Left lung (tissue), 10 donors: Measurements from ENCODE around the gene C1QL4. TPM values are rescaled to one million over a fixed set of nuclear protein-coding genes. Genes with fewer than 3 reads are reported as not detected.

Source experiments
- ATAC-seq: fragments of 200-7000 bp; cut with Tn5 transposase; one replicate; pipeline ENCODE4 v1.9.1; 2020; ENCODE audit warnings: moderate library complexity
- DNase-seq, 4 donors: peaks; one replicate each; pipeline ENCODE4 v3.0.0-alpha.2; 2013 to 2020
- H3K27ac ChIP-seq, 2 donors: fragments of 200-600 bp; sonication (generic) in 1 of 2; one replicate each; pipeline versions ENCODE4 v1.5.0 to v1.8.0; 2020 to 2021
- H3K27me3 ChIP-seq, 2 donors: fragments of 200-600 bp; sonication (generic) in 1 of 2; one replicate each; pipeline versions ENCODE4 v1.5.0 to v1.8.0; 2020 to 2021
- H3K36me3 ChIP-seq, 2 donors: fragments of 200-600 bp; sonication (generic) in 1 of 2; one replicate each; pipeline versions ENCODE4 v1.5.0 to v1.8.0; 2020 to 2021
- H3K4me1 ChIP-seq, 2 donors: fragments of 200-600 bp; one replicate each; pipeline ENCODE4 v1.8.0; 2021
- H3K4me3 ChIP-seq, 2 donors: fragments of 200-600 bp; sonication (generic) in 1 of 2; one replicate each; pipeline versions ENCODE4 v1.5.0 to v1.8.0; 2020 to 2021; ENCODE audit warnings: mild to moderate bottlenecking in 1 of 2
- H3K9me3 ChIP-seq, 2 donors: fragments of 200-600 bp; sonication (generic) in 1 of 2; one replicate each; pipeline versions ENCODE4 v1.5.0 to v1.8.0; 2020 to 2021
- intact Hi-C, 2 donors: fragments of 100-400 bp; cut with DNase I; formaldehyde crosslinking; loops; one replicate each; pipeline versions ENCODE4 v1.11.2 to v1.14.2; 2022
- polyA plus RNA-seq, 6 donors: library from polyadenylated mRNA; unstranded; fragments of 120-200 nt; gene quantifications; one replicate each; pipeline ENCODE4 v1.2.1, GENCODE V29; 2013; ENCODE audit not compliant: insufficient read length in 6 of 6
- total RNA-seq, 2 donors: library from RNA; stranded (reverse); fragmentation: NEBNext Ultra II Directional; extraction: Animal tissue kit (Norgen Biotek cat#: 25700); gene quantifications; one replicate each; pipeline ENCODE4 v1.2.1, GENCODE V29; 2021
- TF ChIP-seq, protein P1 (sequence below), 2 donors: fragments of 200-600 bp; sonication (generic) in 1 of 2; IDR thresholded peaks; one replicate each; pipeline versions ENCODE4 v1.5.0 to v1.8.0; 2021; ENCODE audit warnings: antibody characterized with exemption in 2 of 2
- donor health status: DM: no; HTN: yes; CAD: no.
- donor health status: DM: no; HTN: no; CAD: no.

C1QL4 gene
- total and polyA plus RNA-seq, 8 donors: 0.07 TPM; not detected in 7

DNA sequence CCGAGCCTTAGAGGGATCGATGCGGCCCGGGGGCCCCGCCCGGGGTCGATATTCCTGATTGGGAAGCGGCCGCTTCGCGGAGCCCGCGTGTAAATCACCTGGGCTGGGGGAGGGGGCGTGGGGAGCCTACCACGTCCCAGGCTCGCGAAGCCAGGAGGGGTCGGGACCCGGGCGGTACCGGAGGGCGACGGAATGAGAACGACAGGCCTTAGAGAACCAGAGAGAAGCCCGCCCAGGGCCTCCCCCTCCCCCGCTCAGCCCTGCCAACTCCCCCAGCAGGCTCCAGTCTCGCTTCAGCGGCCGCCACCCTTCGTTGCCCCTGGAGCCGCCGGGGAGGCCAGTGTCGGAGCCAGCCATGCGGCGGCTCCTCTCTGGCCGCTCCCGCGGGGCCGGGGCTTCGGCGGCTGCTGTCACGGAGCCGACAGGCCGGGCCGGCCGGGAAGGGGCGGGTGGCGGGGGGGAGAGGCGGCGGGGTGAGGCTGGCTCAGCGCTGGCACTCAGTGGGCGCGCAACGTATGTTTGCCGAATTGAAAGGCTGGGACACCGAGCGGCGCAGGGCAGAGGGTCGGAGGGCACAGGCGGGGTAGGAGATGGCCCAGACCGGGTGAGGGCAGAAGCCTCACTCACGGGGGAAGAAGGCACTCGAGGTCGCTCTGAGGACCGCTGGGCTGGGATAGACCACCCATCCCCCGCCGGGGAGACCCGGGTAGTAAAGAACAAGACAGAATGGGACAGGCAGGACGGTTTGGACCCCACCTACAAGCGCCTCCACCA, 8.2 kb upstream of the C1QL4 start:
- H3K27ac ChIP-seq: no peak overlapping the region
- peaks cover 41 to 55% of the 10 kb centered on the region in 2 donors for H3K4me1 ChIP-seq
- TF ChIP-seq, protein P1, sequence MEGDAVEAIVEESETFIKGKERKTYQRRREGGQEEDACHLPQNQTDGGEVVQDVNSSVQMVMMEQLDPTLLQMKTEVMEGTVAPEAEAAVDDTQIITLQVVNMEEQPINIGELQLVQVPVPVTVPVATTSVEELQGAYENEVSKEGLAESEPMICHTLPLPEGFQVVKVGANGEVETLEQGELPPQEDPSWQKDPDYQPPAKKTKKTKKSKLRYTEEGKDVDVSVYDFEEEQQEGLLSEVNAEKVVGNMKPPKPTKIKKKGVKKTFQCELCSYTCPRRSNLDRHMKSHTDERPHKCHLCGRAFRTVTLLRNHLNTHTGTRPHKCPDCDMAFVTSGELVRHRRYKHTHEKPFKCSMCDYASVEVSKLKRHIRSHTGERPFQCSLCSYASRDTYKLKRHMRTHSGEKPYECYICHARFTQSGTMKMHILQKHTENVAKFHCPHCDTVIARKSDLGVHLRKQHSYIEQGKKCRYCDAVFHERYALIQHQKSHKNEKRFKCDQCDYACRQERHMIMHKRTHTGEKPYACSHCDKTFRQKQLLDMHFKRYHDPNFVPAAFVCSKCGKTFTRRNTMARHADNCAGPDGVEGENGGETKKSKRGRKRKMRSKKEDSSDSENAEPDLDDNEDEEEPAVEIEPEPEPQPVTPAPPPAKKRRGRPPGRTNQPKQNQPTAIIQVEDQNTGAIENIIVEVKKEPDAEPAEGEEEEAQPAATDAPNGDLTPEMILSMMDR (IDR thresholded peaks at IDR 0.05): no peak
- DNase-seq (peak in 1 of 4 donors; percentile 48), ATAC-seq (no peak)
- H3K9me3 ChIP-seq: no peaks in the 10 kb centered on the region
- H3K4me3 ChIP-seq: peak overlapping the region; percentile 13 to 19
- intact Hi-C loops: loop anchor here in 1 of 2 donors (10.0 kb wide), 1 partner anchor 60 kb away; no protein-coding TSS in a partner anchor
- H3K36me3 ChIP-seq: no peaks in the 10 kb centered on the region
- peaks cover 59 to 100% of the 10 kb centered on the region in 2 donors for H3K27me3 ChIP-seq

DNA sequence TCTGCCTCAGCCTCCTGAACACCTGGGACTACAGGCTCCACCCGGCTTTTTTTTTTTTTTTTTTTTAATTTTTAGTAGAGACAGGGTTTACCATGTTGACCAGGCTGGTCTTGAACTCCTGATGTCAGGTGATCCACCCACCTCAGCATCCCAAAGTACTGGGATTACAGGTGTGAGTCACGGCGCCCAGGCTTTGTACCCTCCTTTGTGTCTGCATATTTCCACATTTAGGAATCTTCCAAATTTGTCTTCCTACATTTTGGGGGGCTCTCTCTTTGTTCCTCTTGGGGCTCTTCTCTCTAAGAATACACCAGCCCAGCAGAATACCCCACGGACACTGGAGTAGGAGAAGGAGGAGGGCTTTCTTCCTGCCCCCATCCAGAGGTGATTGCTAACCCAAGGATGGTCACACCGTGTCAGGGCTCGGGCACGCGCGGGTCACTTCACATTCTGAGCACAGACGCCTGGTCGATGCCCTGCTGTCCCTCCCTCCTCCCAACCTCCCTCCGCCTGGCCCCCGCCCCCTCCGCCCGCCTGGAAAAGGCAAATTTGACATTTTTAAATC, 7.6 kb upstream of the C1QL4 start:
- TF ChIP-seq, protein P1 (IDR thresholded peaks at IDR 0.05): no peak
- intact Hi-C loops: loop anchor here in 1 of 2 donors (10.0 kb wide), 1 partner anchor 60 kb away; no protein-coding TSS in a partner anchor
- peaks cover 59 to 100% of the 10 kb centered on the region in 2 donors for H3K27me3 ChIP-seq
- no peaks in the 10 kb centered on the region for H3K9me3 ChIP-seq
- peaks cover 41 to 55% of the 10 kb centered on the region in 2 donors for H3K4me1 ChIP-seq
- no peak for ATAC-seq
- no peaks in the 10 kb centered on the region for H3K36me3 ChIP-seq
- DNase-seq: no peak
- no peak overlapping the region for H3K27ac ChIP-seq
- H3K4me3 ChIP-seq: no peak overlapping the region

DNA sequence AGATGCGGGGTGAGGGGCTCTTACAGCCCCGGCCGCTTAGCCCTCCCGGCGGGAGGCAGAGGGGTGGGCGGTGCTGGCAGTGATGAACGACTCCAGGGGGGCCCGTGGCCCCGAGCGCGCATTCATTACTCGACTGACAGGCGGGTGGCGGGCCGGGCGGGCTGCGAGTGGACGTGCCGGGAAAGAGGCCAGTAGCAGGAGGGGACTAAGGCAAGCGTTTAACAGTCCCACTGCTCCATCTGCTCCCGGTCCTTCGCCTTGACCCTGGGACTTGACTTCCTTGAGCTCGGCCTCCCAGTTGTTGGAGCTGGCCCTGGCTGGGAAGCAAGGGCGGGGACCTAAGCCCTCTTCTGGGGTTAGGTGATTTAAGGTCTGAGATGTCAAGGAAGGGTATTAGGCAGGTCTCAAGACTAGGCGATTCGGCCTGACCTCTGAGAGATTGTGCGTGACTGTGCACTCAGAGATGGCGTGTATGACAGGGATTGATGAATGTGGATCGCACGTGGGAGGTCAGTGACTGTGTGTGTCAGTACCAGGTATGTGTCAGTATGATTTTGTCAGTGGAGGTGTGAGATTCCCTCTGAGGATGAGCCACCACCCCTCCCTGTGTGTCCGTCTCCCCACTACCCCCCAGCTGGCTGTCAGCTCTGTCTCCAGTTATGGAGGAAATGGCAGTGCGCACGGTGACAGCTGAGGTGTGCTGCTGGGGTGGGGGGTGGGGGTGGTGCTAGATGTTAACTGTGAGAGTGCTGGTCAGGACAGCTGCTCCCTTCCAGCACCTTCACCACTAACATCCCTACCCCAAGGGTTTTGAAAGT, 6.1 kb upstream of the C1QL4 start:
- intact Hi-C loops: loop anchor here in 1 of 2 donors (10.0 kb wide), 1 partner anchor 58 kb away; no protein-coding TSS in a partner anchor
- Histone ChIP-seq H3K27me3 (peaks cover 59 to 100% of the 10 kb centered on the region in 2 donors), H3K36me3 (no peaks in the 10 kb centered on the region), H3K9me3 (no peaks in the 10 kb centered on the region), H3K4me3 (peak overlapping the region in 1 of 2 donors; percentile 37), H3K27ac (no peak overlapping the region), H3K4me1 (peaks cover 41 to 54% of the 10 kb centered on the region in 2 donors)
- TF ChIP-seq, protein P1 (IDR thresholded peaks at IDR 0.05): no peak
- DNase-seq (no peak), ATAC-seq (no peak)

DNA sequence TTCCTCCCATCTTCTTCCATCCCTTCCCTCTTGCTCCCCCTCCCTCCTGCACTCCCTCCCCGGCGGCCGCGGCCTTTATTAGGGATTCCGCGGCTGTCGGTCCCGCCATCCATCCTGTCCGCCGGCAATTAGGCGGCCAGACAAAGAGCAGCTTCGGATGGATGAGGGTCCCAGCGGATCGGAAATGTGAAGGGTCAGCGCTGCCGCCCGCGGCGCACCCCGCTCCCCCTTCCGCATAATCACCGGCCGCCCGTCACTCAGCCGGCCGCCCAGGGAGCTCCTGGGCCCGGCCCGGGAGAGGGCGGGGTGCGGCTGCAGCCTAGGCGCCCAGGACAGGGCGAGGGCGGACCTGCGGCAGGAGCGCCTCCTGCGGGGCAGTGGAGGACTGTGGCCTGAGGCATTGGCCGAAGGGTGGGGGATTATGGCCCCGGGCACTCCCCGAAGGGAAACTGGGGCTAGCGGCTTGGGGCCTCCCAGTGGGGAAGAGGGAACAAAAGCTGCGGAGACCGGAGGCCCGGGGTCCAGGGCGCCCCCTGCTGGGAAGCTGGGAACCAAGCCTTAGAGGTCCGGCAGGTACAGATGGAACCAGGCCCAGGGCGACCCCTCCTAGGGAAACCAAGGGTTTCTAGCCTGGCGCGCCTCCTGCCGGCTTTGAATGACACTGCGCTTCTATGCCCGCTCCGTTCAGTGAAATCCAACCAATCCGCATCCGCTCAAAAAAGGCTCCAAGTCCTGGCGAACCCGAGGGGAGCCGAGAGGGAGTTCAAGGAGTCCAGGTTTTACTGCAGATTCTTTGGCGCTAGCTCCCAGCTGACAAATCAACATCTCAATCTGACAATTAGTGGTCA, 5.3 kb upstream of the C1QL4 start:
- no peak overlapping the region for H3K27ac ChIP-seq

More for the DNA sequence above, 5.3 kb upstream of the C1QL4 start:
- H3K27me3 ChIP-seq: peaks cover 57 to 98% of the 10 kb centered on the region in 2 donors
- no peaks in the 10 kb centered on the region for H3K36me3 ChIP-seq
- DNase-seq (peak; percentile 53 to 94 (median 80)), ATAC-seq (peak; percentile 79)
- peaks cover 34 to 47% of the 10 kb centered on the region in 2 donors for H3K4me1 ChIP-seq
- no peaks in the 10 kb centered on the region for H3K9me3 ChIP-seq
- TF ChIP-seq, protein P1 (IDR thresholded peaks at IDR 0.05): peak; percentile 71 to 83
- H3K4me3 ChIP-seq: peak overlapping the region; percentile 18 to 37
- intact Hi-C loops: loop anchor here in 1 of 2 donors (10.0 kb wide), 1 partner anchor 57 kb away; no protein-coding TSS in a partner anchor
